SJSA1 (cell line): ENCODE measurements around the gene ERRFI1. TPM values are rescaled to one million over a fixed set of nuclear protein-coding genes. Genes with fewer than 3 reads are reported as not detected.

Source experiments
- DNase-seq, 2 experiments: peaks; one replicate each; pipeline ENCODE4 v3.0.0-alpha.2; 2015 to 2020; ENCODE audit warnings: low spot score in 2 of 2, low read depth in 1 of 2
- H3K27ac ChIP-seq: fragments of 250-450 bp; sonication (Bioruptor Pico); 2 replicates; pipeline ENCODE4 v1.5.1; 2020; ENCODE audit warnings: mild to moderate bottlenecking, moderate library complexity
- H3K27me3 ChIP-seq: fragments of 250-450 bp; sonication (Bioruptor Pico); replicated peaks from 2 replicates; pipeline ENCODE4 v1.5.1; 2020; ENCODE audit warnings: mild to moderate bottlenecking, moderate library complexity
- H3K36me3 ChIP-seq: fragments of 250-450 bp; sonication (Bioruptor Pico); 2 replicates; pipeline ENCODE4 v1.5.1; 2020; ENCODE audit warnings: mild to moderate bottlenecking
- H3K4me1 ChIP-seq: fragments of 250-450 bp; sonication (Bioruptor Pico); replicated peaks from 2 replicates; pipeline ENCODE4 v1.6.1; 2021; ENCODE audit warnings: mild to moderate bottlenecking
- H3K4me3 ChIP-seq: fragments of 250-450 bp; sonication (Bioruptor Pico); 2 replicates; pipeline ENCODE4 v1.5.1; 2020; ENCODE audit warnings: mild to moderate bottlenecking
- H3K9me3 ChIP-seq: fragments of 250-450 bp; sonication (Bioruptor Pico); replicated peaks from 2 replicates; pipeline ENCODE4 v1.5.1; 2020; ENCODE audit warnings: mild to moderate bottlenecking
- total RNA-seq: library from RNA; depleted of rRNA; stranded (reverse); fragments of >200 nt; shearing (Covaris generic); gene quantifications from 2 replicates; pipeline ENCODE4 v1.2.3, GENCODE V29; 2014

ERRFI1 gene
- total RNA-seq, 1 experiment from 2014 or later, result 21.7 TPM

GRCh38 chr1:8019229-8019620 is 6.9 kb downstream of the ERRFI1 start:
- Histone ChIP-seq H3K9me3 (no peaks in the 10 kb centered on the region), H3K4me3 (no peak overlapping the region), H3K27me3 (no peaks in the 10 kb centered on the region), H3K27ac (no peak overlapping the region), H3K36me3 (peaks cover 10% of the 10 kb centered on the region), H3K4me1 (peaks cover 68% of the 10 kb centered on the region)
- DNase-seq, result no peak

GRCh38 chr1:8018492-8019228 is 7.4 kb downstream of the ERRFI1 start:
- no peaks in the 10 kb centered on the region for H3K27me3 ChIP-seq
- DNase-seq, result no peak
- peaks cover 65% of the 10 kb centered on the region for H3K4me1 ChIP-seq
- H3K9me3 ChIP-seq, result no peaks in the 10 kb centered on the region
- peaks cover 16% of the 10 kb centered on the region for H3K36me3 ChIP-seq
- no peak overlapping the region for H3K4me3 ChIP-seq
- no peak overlapping the region for H3K27ac ChIP-seq

DNA sequence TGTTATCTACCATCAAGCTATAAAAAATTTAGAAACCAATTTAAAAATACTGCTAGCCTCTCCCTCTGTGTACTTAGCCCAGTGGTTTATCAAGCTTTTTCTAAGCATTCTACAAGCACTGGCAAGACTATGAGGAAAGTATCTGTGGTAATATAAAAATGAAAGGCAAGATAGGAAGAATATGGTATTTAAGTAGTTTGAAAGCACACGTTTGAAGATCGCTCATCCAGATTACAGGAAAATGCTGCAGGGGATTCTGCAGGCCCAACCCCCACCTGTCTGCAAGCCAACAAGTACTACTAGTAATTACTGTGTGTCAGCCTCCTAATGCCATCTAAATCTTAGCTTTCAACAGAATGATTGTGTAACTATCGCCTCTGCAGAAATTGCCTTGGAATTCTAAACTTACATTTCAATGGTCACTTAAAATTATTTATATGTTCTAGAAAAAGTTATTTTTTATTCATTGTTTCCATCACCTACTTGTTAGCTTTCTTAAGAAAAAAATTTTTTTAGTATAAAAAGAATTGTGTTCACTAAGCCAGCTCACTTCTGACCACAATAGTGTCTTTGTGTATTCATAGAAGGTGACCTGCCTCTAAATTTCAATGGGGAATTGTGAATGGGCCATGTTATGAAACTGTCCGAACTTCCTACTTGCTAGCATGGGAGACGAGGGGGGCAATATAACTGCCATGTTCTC is 8.5 kb downstream of the ERRFI1 start:
- H3K9me3 ChIP-seq, result no peaks in the 10 kb centered on the region
- peaks cover 23% of the 10 kb centered on the region for H3K36me3 ChIP-seq
- no peaks in the 10 kb centered on the region for H3K27me3 ChIP-seq
- DNase-seq, result no peak
- H3K4me3 ChIP-seq, result no peak overlapping the region
- peaks cover 61% of the 10 kb centered on the region for H3K4me1 ChIP-seq
- no peak overlapping the region for H3K27ac ChIP-seq

GRCh38 chr1:8016895-8017241 is 9.2 kb downstream of the ERRFI1 start:
- Histone ChIP-seq H3K27me3 (no peaks in the 10 kb centered on the region), H3K9me3 (no peaks in the 10 kb centered on the region), H3K4me3 (no peak overlapping the region), H3K27ac (no peak overlapping the region), H3K4me1 (peaks cover 61% of the 10 kb centered on the region), H3K36me3 (peaks cover 30% of the 10 kb centered on the region)
- DNase-seq, result no peak

- peaks cover 61% of the 10 kb centered on the region for H3K4me1 ChIP-seq
- DNase-seq, result no peak
- no peaks in the 10 kb centered on the region for H3K27me3 ChIP-seq
- H3K36me3 ChIP-seq, result peaks cover 36% of the 10 kb centered on the region
- H3K9me3 ChIP-seq, result no peaks in the 10 kb centered on the region
- no peak overlapping the region for H3K4me3 ChIP-seq
- no peak overlapping the region for H3K27ac ChIP-seq
Measured at GRCh38 chr1:8016210-8016894, 9.8 kb downstream of the ERRFI1 start.

- peaks cover 41% of the 10 kb centered on the region for H3K36me3 ChIP-seq
- no peak overlapping the region for H3K27ac ChIP-seq
- H3K4me3 ChIP-seq, result no peak overlapping the region
- H3K27me3 ChIP-seq, result no peaks in the 10 kb centered on the region
- no peaks in the 10 kb centered on the region for H3K9me3 ChIP-seq
- no peak for DNase-seq
- H3K4me1 ChIP-seq, result peaks cover 60% of the 10 kb centered on the region
Measured at GRCh38 chr1:8015809-8016165, 10.3 kb downstream of the ERRFI1 start.

GRCh38 chr1:8015036-8015808 is 10.9 kb downstream of the ERRFI1 start:
- H3K27ac ChIP-seq, result no peak overlapping the region
- H3K9me3 ChIP-seq, result no peaks in the 10 kb centered on the region
- no peaks in the 10 kb centered on the region for H3K27me3 ChIP-seq
- DNase-seq, result peak; percentile 54 to 83
- peaks cover 54% of the 10 kb centered on the region for H3K4me1 ChIP-seq
- no peak overlapping the region for H3K4me3 ChIP-seq
- H3K36me3 ChIP-seq, result peaks cover 47% of the 10 kb centered on the region

- peaks cover 49% of the 10 kb centered on the region for H3K36me3 ChIP-seq
- H3K9me3 ChIP-seq, result no peaks in the 10 kb centered on the region
- DNase-seq, result no peak
- H3K27ac ChIP-seq, result no peak overlapping the region
- no peaks in the 10 kb centered on the region for H3K27me3 ChIP-seq
- no peak overlapping the region for H3K4me3 ChIP-seq
- peaks cover 47% of the 10 kb centered on the region for H3K4me1 ChIP-seq
Measured at GRCh38 chr1:8014381-8014988, 11.6 kb downstream of the ERRFI1 start.

DNA sequence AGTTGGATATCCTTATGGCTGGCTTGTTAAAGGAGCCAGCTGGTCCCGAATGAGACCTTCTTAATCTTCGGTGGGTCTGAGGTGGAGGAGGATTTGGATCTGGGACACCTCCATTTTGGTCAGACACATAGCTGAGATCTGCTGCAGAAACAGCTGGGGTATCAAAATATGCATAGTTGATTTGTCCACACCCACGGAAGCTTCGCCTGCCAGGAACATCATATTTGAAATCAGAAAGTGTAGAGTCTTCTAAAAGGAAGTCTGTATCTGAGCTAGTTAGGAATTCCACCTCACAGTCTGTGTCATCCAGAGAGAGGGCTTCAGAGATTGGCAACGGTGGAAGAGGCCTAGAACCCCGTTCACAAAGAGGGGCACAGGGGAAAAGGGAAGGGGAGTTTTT is 12.3 kb downstream of the ERRFI1 start:
- H3K36me3 ChIP-seq, result peaks cover 49% of the 10 kb centered on the region
- no peak overlapping the region for H3K4me3 ChIP-seq
- H3K9me3 ChIP-seq, result no peaks in the 10 kb centered on the region
- peaks cover 40% of the 10 kb centered on the region for H3K4me1 ChIP-seq
- DNase-seq, result no peak
- no peaks in the 10 kb centered on the region for H3K27me3 ChIP-seq
- H3K27ac ChIP-seq, result no peak overlapping the region

DNA sequence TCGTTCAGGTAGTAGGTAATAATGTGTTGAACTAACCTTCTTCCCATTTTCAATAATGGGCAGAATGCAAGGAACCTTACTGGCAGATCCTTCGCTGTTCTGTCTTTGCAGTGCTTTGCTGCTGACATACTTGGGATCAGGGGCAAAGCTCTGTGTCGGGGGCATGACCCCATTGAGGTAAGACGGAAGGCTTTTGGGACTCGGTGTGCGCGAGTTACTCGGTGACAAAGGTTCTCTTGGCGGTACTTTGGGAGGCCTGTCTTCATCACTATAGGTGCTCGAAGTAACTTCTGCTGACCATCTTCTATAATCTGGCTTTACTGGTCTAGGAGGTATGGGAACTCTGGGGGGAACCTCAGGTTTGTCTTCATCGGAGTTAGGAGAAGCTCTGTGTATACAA is 12.7 kb downstream of the ERRFI1 start:
- Histone ChIP-seq H3K36me3 (peaks cover 49% of the 10 kb centered on the region), H3K9me3 (no peaks in the 10 kb centered on the region), H3K4me1 (peaks cover 36% of the 10 kb centered on the region), H3K27ac (no peak overlapping the region), H3K4me3 (no peak overlapping the region), H3K27me3 (no peaks in the 10 kb centered on the region)
- DNase-seq, result no peak

- no peak for DNase-seq
- peaks cover 49% of the 10 kb centered on the region for H3K36me3 ChIP-seq
- no peak overlapping the region for H3K27ac ChIP-seq
Measured at GRCh38 chr1:8012955-8013354, 13.2 kb downstream of the ERRFI1 start.

GRCh38 chr1:8011923-8012858 is 13.9 kb downstream of the ERRFI1 start:
- H3K36me3 ChIP-seq, result peaks cover 49% of the 10 kb centered on the region
- H3K27ac ChIP-seq, result no peak overlapping the region
- peaks cover 25% of the 10 kb centered on the region for H3K4me1 ChIP-seq
- no peaks in the 10 kb centered on the region for H3K27me3 ChIP-seq
- DNase-seq, result no peak
- H3K4me3 ChIP-seq, result no peak overlapping the region
- no peaks in the 10 kb centered on the region for H3K9me3 ChIP-seq

More at GRCh38 chr1:8012955-8013354, 13.2 kb downstream of the ERRFI1 start:
- no peaks in the 10 kb centered on the region for H3K9me3 ChIP-seq
- H3K4me1 ChIP-seq, result peaks cover 33% of the 10 kb centered on the region
- no peak overlapping the region for H3K4me3 ChIP-seq
- no peaks in the 10 kb centered on the region for H3K27me3 ChIP-seq
